ENCODE data around the gene ZNF317. TPM values are rescaled to one million over a fixed set of nuclear protein-coding genes. Genes with fewer than 3 reads are reported as not detected.

ZNF317 gene
- total RNA-seq, 1 experiment from 2014 or later = 39.3 TPM

DNA sequence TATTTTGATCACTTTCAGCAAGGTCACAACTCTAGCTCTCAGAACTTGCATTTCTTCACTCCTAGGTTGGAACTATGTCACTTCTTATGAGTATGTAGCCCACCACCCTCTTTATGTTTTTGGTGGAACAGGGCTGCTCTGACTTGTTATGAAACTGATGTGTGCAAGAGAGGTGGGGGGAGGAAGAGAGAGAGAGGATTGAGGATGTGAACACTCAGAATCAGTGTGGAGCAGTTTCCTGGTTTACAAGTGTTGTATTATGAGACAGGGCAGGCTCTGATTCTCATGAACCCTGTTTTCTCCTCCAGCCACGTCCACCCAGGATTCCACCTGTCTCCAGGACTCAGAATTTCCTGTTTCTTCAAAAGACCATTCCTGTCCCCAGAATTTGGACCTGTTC lies 16.1 kb downstream of the ZNF317 start:
- TF ChIP-seq SIN3A (IDR thresholded peaks at IDR 0.05; ENCODE audit: borderline replicate concordance, insufficient read depth, low read depth, low read length) (no peak), REST (IDR thresholded peaks at IDR 0.05; ENCODE audit: insufficient read depth in 1 of 2, low read depth in 2 of 2, low read length in 1 of 2) (no peak), TCF7L2 (IDR thresholded peaks at IDR 0.05; ENCODE audit: low read depth, low read length) (no peak), POLR2AphosphoS5 (IDR thresholded peaks at IDR 0.05; ENCODE audit: low read depth, low read length) (no peak)
- TF ChIP-seq, protein P1, sequence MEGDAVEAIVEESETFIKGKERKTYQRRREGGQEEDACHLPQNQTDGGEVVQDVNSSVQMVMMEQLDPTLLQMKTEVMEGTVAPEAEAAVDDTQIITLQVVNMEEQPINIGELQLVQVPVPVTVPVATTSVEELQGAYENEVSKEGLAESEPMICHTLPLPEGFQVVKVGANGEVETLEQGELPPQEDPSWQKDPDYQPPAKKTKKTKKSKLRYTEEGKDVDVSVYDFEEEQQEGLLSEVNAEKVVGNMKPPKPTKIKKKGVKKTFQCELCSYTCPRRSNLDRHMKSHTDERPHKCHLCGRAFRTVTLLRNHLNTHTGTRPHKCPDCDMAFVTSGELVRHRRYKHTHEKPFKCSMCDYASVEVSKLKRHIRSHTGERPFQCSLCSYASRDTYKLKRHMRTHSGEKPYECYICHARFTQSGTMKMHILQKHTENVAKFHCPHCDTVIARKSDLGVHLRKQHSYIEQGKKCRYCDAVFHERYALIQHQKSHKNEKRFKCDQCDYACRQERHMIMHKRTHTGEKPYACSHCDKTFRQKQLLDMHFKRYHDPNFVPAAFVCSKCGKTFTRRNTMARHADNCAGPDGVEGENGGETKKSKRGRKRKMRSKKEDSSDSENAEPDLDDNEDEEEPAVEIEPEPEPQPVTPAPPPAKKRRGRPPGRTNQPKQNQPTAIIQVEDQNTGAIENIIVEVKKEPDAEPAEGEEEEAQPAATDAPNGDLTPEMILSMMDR (IDR thresholded peaks at IDR 0.05) = no peak
- in situ Hi-C loops (cut with HindIII; ENCODE audit: low pct_unique_long_range_greater_than_20kb, low sequenced_read_pairs) (no loop called here), intact Hi-C loops (cut with micrococcal nuclease; ENCODE audit: unreplicated experiment) (no loop called here)
- H3K4me3 ChIP-seq (ENCODE audit: low read depth in 2 of 2, low read length in 2 of 2) = no peak overlapping the region
- peaks cover 30% of the 10 kb centered on the region; the same call in 1 of the 2 replicates for H3K9me3 ChIP-seq (ENCODE audit: control insufficient read depth, insufficient read depth, low read depth, low read length)
- H3K36me3 ChIP-seq (ENCODE audit: control insufficient read depth, insufficient read depth, low read length) = peaks cover 15% of the 10 kb centered on the region
- ChIA-PET POLR2A (no interaction called here), CTCF (no interaction called here)
- DNase-seq (ENCODE audit: low read depth, low spot score) (no peak), ATAC-seq (no peak)
- BruUV-seq (replicated peaks) = no TSS peak
- H3K27me3 ChIP-seq (ENCODE audit: control insufficient read depth, insufficient read depth, low read length) = no peaks in the 10 kb centered on the region
- no peak overlapping the region for H3K27ac ChIP-seq (ENCODE audit: low read length)
- H3K4me1 ChIP-seq (ENCODE audit: control insufficient read depth, insufficient read depth, low read length) = no peaks in the 10 kb centered on the region

GRCh38 chr19:9159891-9160290 lies 19.7 kb downstream of the ZNF317 start:
- in situ Hi-C loops (cut with HindIII; ENCODE audit: low pct_unique_long_range_greater_than_20kb, low sequenced_read_pairs) (no loop called here), intact Hi-C loops (cut with micrococcal nuclease; ENCODE audit: unreplicated experiment) (no loop called here)
- Histone ChIP-seq H3K4me3 (ENCODE audit: low read depth in 2 of 2, low read length in 2 of 2) (no peak overlapping the region), H3K9me3 (ENCODE audit: control insufficient read depth, insufficient read depth, low read depth, low read length) (peaks cover 19% of the 10 kb centered on the region; the same call in 1 of the 2 replicates), H3K27me3 (ENCODE audit: control insufficient read depth, insufficient read depth, low read length) (no peaks in the 10 kb centered on the region), H3K4me1 (ENCODE audit: control insufficient read depth, insufficient read depth, low read length) (no peaks in the 10 kb centered on the region), H3K27ac (ENCODE audit: low read length) (no peak overlapping the region), H3K36me3 (ENCODE audit: control insufficient read depth, insufficient read depth, low read length) (peaks cover 23% of the 10 kb centered on the region)
- TF ChIP-seq POLR2AphosphoS5 (IDR thresholded peaks at IDR 0.05; ENCODE audit: low read depth, low read length) (no peak), REST (IDR thresholded peaks at IDR 0.05; ENCODE audit: insufficient read depth in 1 of 2, low read depth in 2 of 2, low read length in 1 of 2) (no peak), SIN3A (IDR thresholded peaks at IDR 0.05; ENCODE audit: borderline replicate concordance, insufficient read depth, low read depth, low read length) (no peak), TCF7L2 (IDR thresholded peaks at IDR 0.05; ENCODE audit: low read depth, low read length) (no peak)
- TF ChIP-seq, protein P1 (IDR thresholded peaks at IDR 0.05) = no peak
- ATAC-seq = no peak
- POLR2A ChIA-PET = no interaction called here
- no TSS peak for BruUV-seq (replicated peaks)
- no peak for DNase-seq (ENCODE audit: low read depth, low spot score)
- CTCF ChIA-PET = no interaction called here

Data from Panc1 (cell line).